Sigmoid colon (tissue), 7 donors: ENCODE measurements around the gene PLEKHG4B. TPM values are rescaled to one million over a fixed set of nuclear protein-coding genes. Genes with fewer than 3 reads are reported as not detected.
"Not testable (repeated sequence)": the region's sequence is repeated elsewhere in the genome, so short reads cannot be mapped to it uniquely, and the experiment has no call there.

Source experiments
- DNase-seq: peaks from one replicate; pipeline ENCODE4 v3.0.0-alpha.2; 2019
- H3K27ac ChIP-seq, 4 donors: fragments of 200-600 bp; sonication (generic); one replicate each; pipeline ENCODE4 v1.5.1; 2016 to 2019; ENCODE audit warnings: mild to moderate bottlenecking in 1 of 4
- H3K27me3 ChIP-seq, 3 donors: fragments of 200-600 bp; sonication (generic); one replicate each; pipeline ENCODE4 v1.5.1; 2019; ENCODE audit warnings: mild to moderate bottlenecking in 1 of 3
- H3K36me3 ChIP-seq, 4 donors: fragments of 200-600 bp; sonication (generic); one replicate each; pipeline ENCODE4 v1.5.1; 2016 to 2019
- H3K4me1 ChIP-seq, 4 donors: fragments of 200-600 bp; sonication (generic); one replicate each; pipeline ENCODE4 v1.5.1; 2017 to 2019
- H3K4me3 ChIP-seq, 4 donors: fragments of 200-600 bp; sonication (generic); one replicate each; pipeline ENCODE4 v1.5.1; 2017 to 2019; ENCODE audit warnings: mild to moderate bottlenecking in 2 of 4, moderate library complexity in 1 of 4
- H3K9me3 ChIP-seq, 4 donors: fragments of 200-600 bp in 3 of 4; sonication (generic) in 3 of 4; one replicate each; pipeline versions ENCODE4 v1.5.1 to v1.6.1; 2013 to 2019
- CTCF ChIP-seq, 4 experiments: fragments of 450-650 bp in 3 of 4; fragments of 200-600 bp in 1 of 4; IDR thresholded peaks; one replicate each; pipeline ENCODE4 v1.5.1; 2016 to 2019; ENCODE audit warnings: antibody characterized with exemption in 4 of 4, mild to moderate bottlenecking in 3 of 4, moderate library complexity in 2 of 4
- EP300 ChIP-seq, 4 donors: sonication (generic); formaldehyde crosslinking; IDR thresholded peaks; one replicate each; pipeline ENCODE4 v1.6.1; 2017; ENCODE audit warnings: antibody characterized with exemption in 4 of 4
- POLR2A ChIP-seq, 2 donors: fragments of 450-650 bp; IDR thresholded peaks; one replicate each; pipeline ENCODE4 v1.6.1; 2016; ENCODE audit warnings: antibody characterized with exemption in 2 of 2, mild to moderate bottlenecking in 2 of 2, moderate library complexity in 2 of 2
- POLR2AphosphoS5 ChIP-seq, 4 donors: sonication (generic); formaldehyde crosslinking; IDR thresholded peaks; one replicate each; pipeline ENCODE4 v1.6.1; 2017; ENCODE audit warnings: antibody characterized with exemption in 4 of 4
- WGBS, 2 donors: extraction: QIAGEN DNeasy Blood & Tissue Kit; methylation state at CpG; one replicate each; pipeline ENCODE4 v1.1.7; 2013; 5-methylcytosine and 5-hydroxymethylcytosine counted together
- intact Hi-C: fragments of 100-400 bp; cut with DNase I; formaldehyde crosslinking; loops from one replicate; pipeline ENCODE4 v1.15.1; 2023
- polyA plus RNA-seq, 3 donors: library from polyadenylated mRNA; stranded (reverse); fragments of 200-250 nt; gene quantifications; one replicate each; pipeline ENCODE4 v1.2.3, GENCODE V29; 2013
- total RNA-seq, 4 donors: library from RNA; depleted of rRNA; stranded (reverse); fragments of >200 nt; gene quantifications; one replicate each; pipeline ENCODE4 v1.1.0, GENCODE V29; 2016
- donor health status: healthy with polysubstance abuse.
- donor health status: Bipolar disorder and iron deficiency.
- donor health status: healthy.

Gene PLEKHG4B
- total and polyA plus RNA-seq, 7 donors = 0.04 to 1.9 (median 0.36) TPM; not detected in 2

- H3K36me3 ChIP-seq = peaks cover 14 to 52% (median 45%) of the 10 kb centered on the region in 4 donors
- intact Hi-C loops = no loop called here
Measured at GRCh38 chr5:223791-224190, 131.8 kb downstream of the PLEKHG4B start.

GRCh38 chr5:225334-225733 is 133.4 kb downstream of the PLEKHG4B start:
- 95 to 97% methylated on average over 14 of the region's 14 CpGs for WGBS, 2 donors
- DNase-seq = no peak
- Histone ChIP-seq H3K4me3 (no peak overlapping the region), H3K27ac (no peak overlapping the region), H3K9me3 (no peaks in the 10 kb centered on the region), H3K27me3 (no peaks in the 10 kb centered on the region), H3K36me3 (peaks cover 14 to 67% (median 55%) of the 10 kb centered on the region in 4 donors), H3K4me1 (peaks cover 0 to 19% (median 9%) of the 10 kb centered on the region in 4 donors)
- intact Hi-C loops = no loop called here
- TF ChIP-seq EP300 (IDR thresholded peaks at IDR 0.05) (no peak), POLR2A (IDR thresholded peaks at IDR 0.05) (no peak), CTCF (IDR thresholded peaks at IDR 0.05) (no peak), POLR2AphosphoS5 (IDR thresholded peaks at IDR 0.05) (no peak)

More at GRCh38 chr5:223791-224190, 131.8 kb downstream of the PLEKHG4B start:
- Histone ChIP-seq H3K4me1 (peaks cover 0 to 33% (median 23%) of the 10 kb centered on the region in 4 donors), H3K9me3 (no peaks in the 10 kb centered on the region), H3K27me3 (no peaks in the 10 kb centered on the region), H3K27ac (no peak overlapping the region), H3K4me3 (no peak overlapping the region)
- no peak for DNase-seq
- no peak for TF ChIP-seq EP300 (IDR thresholded peaks at IDR 0.05)
- no peak for TF ChIP-seq POLR2AphosphoS5 (IDR thresholded peaks at IDR 0.05)
- no peak for TF ChIP-seq POLR2A (IDR thresholded peaks at IDR 0.05)
- TF ChIP-seq CTCF (IDR thresholded peaks at IDR 0.05) = no peak
- WGBS, 2 donors = 75 to 91% methylated on average over 6 of the region's 6 CpGs

GRCh38 chr5:227375-227774 is 135.4 kb downstream of the PLEKHG4B start:
- H3K27me3 ChIP-seq, H3K27ac ChIP-seq, H3K4me3 ChIP-seq, H3K9me3 ChIP-seq, intact Hi-C loops, DNase-seq, H3K4me1 ChIP-seq: not testable (repeated sequence)
- WGBS, 2 donors = 91 to 96% methylated on average over 15 to 17 of the region's 17 CpGs
- H3K36me3 ChIP-seq = peaks cover 18 to 88% (median 60%) of the 10 kb centered on the region in 4 donors

- 77 to 96% methylated on average over 3 of the region's 3 CpGs for WGBS, 2 donors
- H3K27me3 ChIP-seq = no peaks in the 10 kb centered on the region
- H3K9me3 ChIP-seq = no peaks in the 10 kb centered on the region
- no peak overlapping the region for H3K4me3 ChIP-seq
- TF ChIP-seq POLR2A (IDR thresholded peaks at IDR 0.05) (no peak), EP300 (IDR thresholded peaks at IDR 0.05) (no peak), CTCF (IDR thresholded peaks at IDR 0.05) (no peak), POLR2AphosphoS5 (IDR thresholded peaks at IDR 0.05) (no peak)
- no peak for DNase-seq
- peaks cover 18 to 100% (median 67%) of the 10 kb centered on the region in 4 donors for H3K36me3 ChIP-seq
- intact Hi-C loops = no loop called here
- no peaks in the 10 kb centered on the region for H3K4me1 ChIP-seq
- H3K27ac ChIP-seq = no peak overlapping the region
Measured at GRCh38 chr5:228886-229285, 136.9 kb downstream of the PLEKHG4B start.

- Histone ChIP-seq H3K27ac (no peak overlapping the region), H3K27me3 (no peaks in the 10 kb centered on the region), H3K4me1 (no peaks in the 10 kb centered on the region), H3K4me3 (no peak overlapping the region), H3K9me3 (no peaks in the 10 kb centered on the region), H3K36me3 (peaks cover 29 to 99% (median 61%) of the 10 kb centered on the region in 4 donors)
- intact Hi-C loops = no loop called here
- WGBS, 2 donors = 91 to 96% methylated on average over 14 of the region's 14 CpGs
- DNase-seq = no peak
- no peak for TF ChIP-seq CTCF (IDR thresholded peaks at IDR 0.05)
- no peak for TF ChIP-seq EP300 (IDR thresholded peaks at IDR 0.05)
- TF ChIP-seq POLR2A (IDR thresholded peaks at IDR 0.05) = no peak
- no peak for TF ChIP-seq POLR2AphosphoS5 (IDR thresholded peaks at IDR 0.05)
Measured at GRCh38 chr5:230711-231110, 138.7 kb downstream of the PLEKHG4B start.
